Pancreas (tissue), 10 donors: Measurements from ENCODE around the gene MAGEA4. TPM values are rescaled to one million over a fixed set of nuclear protein-coding genes. Genes with fewer than 3 reads are reported as not detected.
A peak's percentile ranks its signal among the peaks of the same experiment; 100 is the strongest.

Experiments
- ATAC-seq, 4 donors: fragments of 200-7000 bp; cut with Tn5 transposase; one replicate each; pipeline versions ENCODE4 v1.8.0 to v1.9.1; 2020; ENCODE audit warnings: mild to moderate bottlenecking in 4 of 4, moderate library complexity in 4 of 4
- DNase-seq, 6 donors: peaks; one replicate each; pipeline ENCODE4 v3.0.0-alpha.2; 2020
- FAIRE-seq: peaks from 2 replicates; lab custom pipeline; 2012; peaks lifted over from hg19 to GRCh38; lab: Jason Lieb, UNC
- H3K27ac ChIP-seq, 4 donors: fragments of 200-600 bp; sonication (generic); 1 replicate in 3 of 4; 2 replicates in 1 of 4; pipeline versions ENCODE4 v1.5.0 to v1.8.0; 2020
- H3K27me3 ChIP-seq, 4 donors: fragments of 200-600 bp; one replicate each; pipeline ENCODE4 v1.8.0; 2021
- H3K36me3 ChIP-seq, 3 donors: fragments of 200-600 bp; sonication (generic) in 1 of 3; one replicate each; pipeline versions ENCODE4 v1.5.0 to v1.8.0; 2020 to 2021
- H3K4me1 ChIP-seq, 3 donors: fragments of 200-600 bp; one replicate each; pipeline ENCODE4 v1.8.0; 2021
- H3K4me3 ChIP-seq, 4 donors: fragments of 200-600 bp; sonication (generic) in 2 of 4; one replicate each; pipeline versions ENCODE4 v1.5.0 to v1.8.0; 2020 to 2021
- H3K9me3 ChIP-seq, 4 donors: fragments of 200-600 bp; one replicate each; pipeline ENCODE4 v1.8.0; 2021
- CTCF ChIP-seq, 4 donors: fragments of 200-600 bp; sonication (generic) in 3 of 4; IDR thresholded peaks; one replicate each; pipeline versions ENCODE4 v1.5.0 to v1.8.0; 2021; ENCODE audit warnings: antibody characterized with exemption in 4 of 4
- WGBS, 2 donors: extraction: QIAGEN DNeasy Blood & Tissue Kit; methylation state at CpG; one replicate each; pipeline ENCODE4 v1.1.7; 2013; 5-methylcytosine and 5-hydroxymethylcytosine counted together
- intact Hi-C, 3 donors: fragments of 100-400 bp; cut with DNase I; formaldehyde crosslinking; loops; one replicate each; pipeline versions ENCODE4 v1.11.1 to v1.14.2; 2022
- polyA plus RNA-seq, 2 donors: library from polyadenylated mRNA; stranded (reverse); fragments of 200-250 nt; gene quantifications; one replicate each; pipeline ENCODE4 v1.2.3, GENCODE V29; 2013
- total RNA-seq, 6 donors: library from RNA; stranded (reverse); fragmentation: NEBNext Ultra II Directional in 4 of 6; extraction: Animal tissue kit (Norgen Biotek cat#: 25700) in 4 of 6; gene quantifications; one replicate each; pipeline versions ENCODE4 v1.2.1 to v1.2.4, GENCODE V29; 2021 to 2023
- donor health status: healthy with polysubstance abuse.
- donor health status: DM: no; HTN: no; CAD: no; lungs with moderate emphysema.
- donor health status: DM: no; HTN: no; CAD: no.
- donor health status: control.
- donor health status: control.
- donor health status: Bipolar disorder and iron deficiency.
- donor health status: DM: yes; HTN: yes; CAD: no.
- donor health status: DM: no; HTN: no; CAD: no.
- donor health status: DM: no; HTN: no; CAD: no.
- donor health status: DM: yes; HTN: yes; CAD: no.

MAGEA4 gene
- total and polyA plus RNA-seq, 8 donors: not detected

GRCh38 chrX:151935358-151935757 lies 22.7 kb downstream of the MAGEA4 start:
- H3K4me1 ChIP-seq: no peaks in the 10 kb centered on the region
- no peak overlapping the region for H3K27ac ChIP-seq
- FAIRE-seq (peak; percentile 47), DNase-seq (no peak), ATAC-seq (no peak)
- WGBS, 2 donors: 88 to 91% methylated on average over 1 of the region's 1 CpG
- H3K9me3 ChIP-seq: no peaks in the 10 kb centered on the region
- no peak for TF ChIP-seq CTCF (IDR thresholded peaks at IDR 0.05)
- peaks cover 0 to 3% (median 0%) of the 10 kb centered on the region in 4 donors for H3K27me3 ChIP-seq
- intact Hi-C loops: no loop called here
- no peaks in the 10 kb centered on the region for H3K36me3 ChIP-seq
- H3K4me3 ChIP-seq: no peak overlapping the region

GRCh38 chrX:151938172-151938571 lies 25.5 kb downstream of the MAGEA4 start:
- H3K4me1 ChIP-seq: no peaks in the 10 kb centered on the region
- H3K27ac ChIP-seq: no peak overlapping the region
- no peak overlapping the region for H3K4me3 ChIP-seq
- ATAC-seq (no peak), DNase-seq (no peak), FAIRE-seq (peak; percentile 51)
- peaks cover 0 to 14% (median 0%) of the 10 kb centered on the region in 4 donors for H3K27me3 ChIP-seq
- no peaks in the 10 kb centered on the region for H3K9me3 ChIP-seq
- H3K36me3 ChIP-seq: no peaks in the 10 kb centered on the region
- TF ChIP-seq CTCF (IDR thresholded peaks at IDR 0.05): no peak
- intact Hi-C loops: no loop called here

- Histone ChIP-seq H3K4me3 (no peak overlapping the region), H3K27me3 (no peaks in the 10 kb centered on the region), H3K4me1 (no peaks in the 10 kb centered on the region), H3K9me3 (no peaks in the 10 kb centered on the region), H3K27ac (no peak overlapping the region), H3K36me3 (no peaks in the 10 kb centered on the region)
- TF ChIP-seq CTCF (IDR thresholded peaks at IDR 0.05): no peak
- intact Hi-C loops: no loop called here
- no peak for DNase-seq
- ATAC-seq: no peak
- WGBS, 2 donors: 86 to 87% methylated on average over 15 of the region's 15 CpGs
- no peak for FAIRE-seq
These were observed 42.0 kb downstream of the MAGEA4 start for GRCh38 chrX:151954730-151955129.

- no peak overlapping the region for H3K4me3 ChIP-seq
- DNase-seq: no peak
- no peaks in the 10 kb centered on the region for H3K4me1 ChIP-seq
- H3K9me3 ChIP-seq: no peaks in the 10 kb centered on the region
- no peak for TF ChIP-seq CTCF (IDR thresholded peaks at IDR 0.05)
- no peaks in the 10 kb centered on the region for H3K36me3 ChIP-seq
- no peak for FAIRE-seq
- no peak overlapping the region for H3K27ac ChIP-seq
- WGBS, 2 donors: 77 to 87% methylated on average over 4 of the region's 4 CpGs
- H3K27me3 ChIP-seq: no peaks in the 10 kb centered on the region
- no peak for ATAC-seq
- intact Hi-C loops: no loop called here
These were observed 45.4 kb downstream of the MAGEA4 start for GRCh38 chrX:151958101-151958500.

GRCh38 chrX:151962034-151962433 lies 49.3 kb downstream of the MAGEA4 start:
- intact Hi-C loops: no loop called here

More at GRCh38 chrX:151962034-151962433, 49.3 kb downstream of the MAGEA4 start:
- FAIRE-seq (no peak), DNase-seq (no peak), ATAC-seq (no peak)
- H3K9me3 ChIP-seq: no peaks in the 10 kb centered on the region
- H3K4me3 ChIP-seq: no peak overlapping the region
- no peaks in the 10 kb centered on the region for H3K27me3 ChIP-seq
- no peak for TF ChIP-seq CTCF (IDR thresholded peaks at IDR 0.05)
- WGBS, 2 donors: 64 to 67% methylated on average over 5 of the region's 5 CpGs
- H3K4me1 ChIP-seq: no peaks in the 10 kb centered on the region
- no peak overlapping the region for H3K27ac ChIP-seq
- no peaks in the 10 kb centered on the region for H3K36me3 ChIP-seq
